GM23338 (cell line): ENCODE results near the gene ZNF385B. TPM values are rescaled to one million over a fixed set of nuclear protein-coding genes. Genes with fewer than 3 reads are reported as not detected.
A peak's percentile ranks its signal among the peaks of the same experiment; 100 is the strongest.

Experiments used
- ATAC-seq: fragments of 200-7000 bp; cut with Tn5 transposase; 3 replicates; pipeline ENCODE4 v1.9.1; 2020
- DNase-seq: peaks from one replicate; pipeline ENCODE4 v3.0.0-alpha.2; 2015; ENCODE audit warnings: low spot score
- H2AFZ ChIP-seq: fragments of 200-600 bp; sonication (generic); 2 replicates; pipeline ENCODE4 v1.8.0; 2016; ENCODE audit warnings: antibody characterized with exemption, mild to moderate bottlenecking, moderate library complexity
- H3F3A ChIP-seq: fragments of 200-600 bp; sonication (generic); replicated peaks from 2 replicates; pipeline ENCODE4 v1.8.0; 2017; ENCODE audit warnings: antibody characterized with exemption, mixed run types, low read depth
- H3K27ac ChIP-seq: fragments of 200-600 bp; sonication (generic); 2 replicates; pipeline ENCODE4 v1.6.1; 2016; ENCODE audit warnings: low read depth
- H3K27me3 ChIP-seq: fragments of 200-600 bp; sonication (generic); 2 replicates; pipeline ENCODE4 v1.8.0; 2016; ENCODE audit warnings: mild to moderate bottlenecking, mixed run types, moderate library complexity; ENCODE audit not compliant: insufficient read depth
- H3K36me3 ChIP-seq: fragments of 200-600 bp; sonication (generic); 2 replicates; pipeline ENCODE4 v1.8.0; 2016; ENCODE audit warnings: mild to moderate bottlenecking; ENCODE audit not compliant: insufficient read depth
- H3K4me1 ChIP-seq: fragments of 200-600 bp; sonication (generic); 2 replicates; pipeline ENCODE4 v1.8.0; 2016; ENCODE audit warnings: mild to moderate bottlenecking, moderate library complexity; ENCODE audit not compliant: insufficient read depth
- H3K4me2 ChIP-seq: fragments of 200-600 bp; sonication (generic); 2 replicates; pipeline ENCODE4 v1.7.1; 2017; ENCODE audit warnings: mixed run types
- H3K4me3 ChIP-seq: fragments of 200-600 bp; sonication (generic); 2 replicates; pipeline ENCODE4 v1.6.1; 2016; ENCODE audit warnings: mixed run types
- H3K79me2 ChIP-seq: fragments of 200-600 bp; sonication (generic); replicated peaks from 2 replicates; pipeline ENCODE4 v1.8.0; 2017; ENCODE audit warnings: mild to moderate bottlenecking; ENCODE audit not compliant: insufficient read depth
- H3K9me2 ChIP-seq: fragments of 200-600 bp; sonication (generic); 2 replicates; pipeline ENCODE4 v1.8.0; 2017; ENCODE audit not compliant: insufficient read depth
- H4K20me1 ChIP-seq: fragments of 200-600 bp; sonication (generic); replicated peaks from 2 replicates; pipeline ENCODE4 v1.8.0; 2017; ENCODE audit warnings: mild to moderate bottlenecking; ENCODE audit not compliant: insufficient read depth
- H3K27ac Mint-ChIP-seq: 2 replicates; pipeline ENCODE4 v1.8.0; 2020; ENCODE audit warnings: inconsistent platforms, mild to moderate bottlenecking, moderate library complexity, mixed read lengths
- H3K27me3 Mint-ChIP-seq: 3 replicates; pipeline ENCODE4 v1.8.0; 2022; ENCODE audit warnings: low read depth, mild to moderate bottlenecking, moderate library complexity, mixed read lengths, inconsistent platforms; ENCODE audit not compliant: insufficient read depth, poor library complexity
- H3K36me3 Mint-ChIP-seq: 3 replicates; pipeline ENCODE4 v1.8.0; 2021; ENCODE audit warnings: low read depth, mild to moderate bottlenecking, inconsistent platforms, moderate library complexity, mixed read lengths
- H3K4me1 Mint-ChIP-seq: 3 replicates; pipeline ENCODE4 v1.8.0; 2020; ENCODE audit warnings: mild to moderate bottlenecking, inconsistent platforms, mixed read lengths
- H3K4me3 Mint-ChIP-seq: 3 replicates; pipeline ENCODE4 v1.8.0; 2021; ENCODE audit warnings: moderate library complexity, mild to moderate bottlenecking, inconsistent platforms, mixed read lengths
- H3K9me3 Mint-ChIP-seq: 3 replicates; pipeline ENCODE4 v1.8.0; 2020; ENCODE audit warnings: moderate library complexity, mild to moderate bottlenecking, inconsistent platforms, mixed read lengths
- CREB1 ChIP-seq: fragments of 250-450 bp; sonication (Bioruptor Pico); IDR thresholded peaks from 2 replicates; pipeline ENCODE4 v1.5.0; 2020; ENCODE audit warnings: low read depth, mild to moderate bottlenecking, moderate library complexity
- CTCF ChIP-seq, 2 experiments: fragments of 200-600 bp in 1 of 2; sonication (generic) in 1 of 2; conservative IDR thresholded peaks; 2 replicates each; pipeline versions ENCODE4 v1.5.1 to v1.6.1; 2016 to 2017; ENCODE audit warnings: antibody characterized with exemption in 2 of 2, low read depth in 2 of 2, mild to moderate bottlenecking in 2 of 2, moderate library complexity in 1 of 2
- ETS1 ChIP-seq: IDR thresholded peaks from 2 replicates; pipeline ENCODE4 v1.6.1; 2016; ENCODE audit warnings: antibody characterized with exemption
- EZH2 ChIP-seq: fragments of 200-600 bp; sonication (generic); IDR thresholded peaks from one replicate; pipeline ENCODE4 v1.8.0; 2017; ENCODE audit warnings: antibody characterized with exemption, mild to moderate bottlenecking, low read depth; ENCODE audit not compliant: unreplicated experiment
- EZH2phosphoT487 ChIP-seq: fragments of 200-600 bp; sonication (generic); IDR thresholded peaks from one replicate; pipeline ENCODE4 v1.8.1; 2018; ENCODE audit warnings: antibody characterized with exemption; ENCODE audit not compliant: unreplicated experiment
- JUNB ChIP-seq: IDR thresholded peaks from one replicate; pipeline ENCODE4 v1.6.1; 2016; ENCODE audit warnings: antibody characterized with exemption; ENCODE audit not compliant: unreplicated experiment
- NANOG ChIP-seq: IDR thresholded peaks from 2 replicates; pipeline ENCODE4 v1.6.1; 2016; ENCODE audit warnings: antibody characterized with exemption, borderline replicate concordance
- POLR2AphosphoS5 ChIP-seq: IDR thresholded peaks from 2 replicates; pipeline ENCODE4 v1.6.1; 2016; ENCODE audit warnings: antibody characterized with exemption, low read depth
- REST ChIP-seq: IDR thresholded peaks from one replicate; pipeline ENCODE4 v1.6.1; 2018; ENCODE audit warnings: antibody characterized with exemption; ENCODE audit not compliant: unreplicated experiment
- STAT1 ChIP-seq: IDR thresholded peaks from one replicate; pipeline ENCODE4 v1.6.1; 2016; ENCODE audit warnings: antibody characterized with exemption; ENCODE audit not compliant: unreplicated experiment
- ZNF114 ChIP-seq: fragments of 250-450 bp; sonication (Bioruptor Pico); IDR thresholded peaks from 2 replicates; pipeline ENCODE4 v1.5.0; 2020; ENCODE audit warnings: mild to moderate bottlenecking, moderate library complexity
- ZNF331 ChIP-seq: fragments of 250-450 bp; sonication (Bioruptor Pico); IDR thresholded peaks from 2 replicates; pipeline ENCODE4 v1.5.0; 2020; ENCODE audit warnings: low read depth, mild to moderate bottlenecking, moderate library complexity
- ZNF462 ChIP-seq: fragments of 250-450 bp; sonication (Bioruptor Pico); IDR thresholded peaks from 2 replicates; pipeline ENCODE4 v1.5.0; 2020; ENCODE audit warnings: mild to moderate bottlenecking, moderate library complexity
- polyA plus RNA-seq: library from polyadenylated mRNA; unstranded; fragments of >200 nt; fragmentation: Nextera tagmentation; extraction: Ambion mirVana; gene quantifications from 2 replicates; pipeline ENCODE4 v1.2.1, GENCODE V29; 2016
- total RNA-seq: library from RNA; depleted of rRNA; stranded (reverse); fragments of >200 nt; shearing (Covaris generic); gene quantifications from 2 replicates; pipeline ENCODE4 v1.2.3, GENCODE V29; 2014

Gene ZNF385B
- total and polyA plus RNA-seq, 2 experiments from 2014 or later = 1.5 to 4.6 TPM

- no peaks in the 10 kb centered on the region for H3K9me2 ChIP-seq
Observed at GRCh38 chr2:179441551-179441950, 419.9 kb downstream of the ZNF385B start.

More at GRCh38 chr2:179441551-179441950, 419.9 kb downstream of the ZNF385B start:
- H3K36me3 Mint-ChIP-seq = no peaks in the 10 kb centered on the region
- H3K4me1 Mint-ChIP-seq = peaks cover 46% of the 10 kb centered on the region
- Histone ChIP-seq H3F3A (no peaks in the 10 kb centered on the region), H2AFZ (no peak overlapping the region), H3K4me2 (peak overlapping the region; percentile 59), H3K4me3 (no peak overlapping the region), H4K20me1 (no peaks in the 10 kb centered on the region), H3K27ac (no peak overlapping the region), H3K36me3 (no peaks in the 10 kb centered on the region), H3K4me1 (peaks cover 56% of the 10 kb centered on the region), H3K27me3 (no peaks in the 10 kb centered on the region), H3K79me2 (no peaks in the 10 kb centered on the region)
- H3K9me3 Mint-ChIP-seq = no peaks in the 10 kb centered on the region
- no peak for TF ChIP-seq ZNF114 (CRISPR knock-in tag)
- no peak for TF ChIP-seq ZNF462
- no peak for TF ChIP-seq CTCF (conservative IDR thresholded peaks at IDR 0.05; ENCODE audit: low read depth in 2 of 2)
- no peak for TF ChIP-seq ETS1
- no peak for TF ChIP-seq EZH2phosphoT487
- no peak for TF ChIP-seq POLR2AphosphoS5
- no peak for TF ChIP-seq REST
- no peak for TF ChIP-seq NANOG
- no peak for TF ChIP-seq JUNB
- no peak for TF ChIP-seq CREB1 (CRISPR knock-in tag)
- TF ChIP-seq STAT1 = no peak
- no peak for TF ChIP-seq EZH2
- no peak for TF ChIP-seq ZNF331 (CRISPR knock-in tag)
- ATAC-seq = no peak
- H3K4me3 Mint-ChIP-seq = no peak overlapping the region
- DNase-seq = no peak
- peaks cover 3% of the 10 kb centered on the region for H3K27me3 Mint-ChIP-seq
- H3K27ac Mint-ChIP-seq = peak overlapping the region; percentile 2; the same call in 1 of the 2 replicates
